Activated CD4-positive, alpha-beta memory T cell treated with anti-CD3 and anti-CD28 coated beads for 36 hours (primary cell): ENCODE data around the gene GSC2. TPM values are rescaled to one million over a fixed set of nuclear protein-coding genes. Genes with fewer than 3 reads are reported as not detected.

Source experiments
- CTCF ChIA-PET: fragments of 350-600 bp; sonication (Branson Sonifier 250); formaldehyde crosslinking; loops from one replicate; lab custom pipeline; 2021; ENCODE audit warnings: antibody characterized with exemption, inconsistent platforms; lab: Charles Lee
- POLR2A ChIA-PET: fragments of 350-600 bp; sonication (Branson Sonifier 250); formaldehyde crosslinking; loops from one replicate; lab custom pipeline; 2021; ENCODE audit warnings: antibody characterized with exemption; lab: Charles Lee
- DNase-seq: peaks from one replicate; pipeline ENCODE4 v3.0.0-alpha.2; 2020
- H3K27ac Mint-ChIP-seq: one replicate; pipeline ENCODE4 v1.8.0; 2021; ENCODE audit warnings: mixed read lengths
- H3K27me3 Mint-ChIP-seq: one replicate; pipeline ENCODE4 v1.8.0; 2021; ENCODE audit warnings: mixed read lengths
- H3K36me3 Mint-ChIP-seq: one replicate; pipeline ENCODE4 v1.8.0; 2021; ENCODE audit warnings: mixed read lengths
- H3K4me1 Mint-ChIP-seq: one replicate; pipeline ENCODE4 v1.8.0; 2021; ENCODE audit warnings: low read depth, mixed read lengths
- H3K4me3 Mint-ChIP-seq: one replicate; pipeline ENCODE4 v1.8.0; 2021; ENCODE audit warnings: mild to moderate bottlenecking, mixed read lengths
- H3K9me3 Mint-ChIP-seq: one replicate; pipeline ENCODE4 v1.8.0; 2021; ENCODE audit warnings: mixed read lengths
- intact Hi-C: fragments of 100-400 bp; cut with micrococcal nuclease; formaldehyde crosslinking; loops from one replicate; pipeline ENCODE4 v1.15.1; 2023
- total RNA-seq, 2 experiments: library from RNA; stranded (reverse); gene quantifications; one replicate each; pipeline ENCODE4 v1.2.3, GENCODE V29; 2021

Gene GSC2
- total RNA-seq, 2 experiments from 2014 or later: not detected

DNA sequence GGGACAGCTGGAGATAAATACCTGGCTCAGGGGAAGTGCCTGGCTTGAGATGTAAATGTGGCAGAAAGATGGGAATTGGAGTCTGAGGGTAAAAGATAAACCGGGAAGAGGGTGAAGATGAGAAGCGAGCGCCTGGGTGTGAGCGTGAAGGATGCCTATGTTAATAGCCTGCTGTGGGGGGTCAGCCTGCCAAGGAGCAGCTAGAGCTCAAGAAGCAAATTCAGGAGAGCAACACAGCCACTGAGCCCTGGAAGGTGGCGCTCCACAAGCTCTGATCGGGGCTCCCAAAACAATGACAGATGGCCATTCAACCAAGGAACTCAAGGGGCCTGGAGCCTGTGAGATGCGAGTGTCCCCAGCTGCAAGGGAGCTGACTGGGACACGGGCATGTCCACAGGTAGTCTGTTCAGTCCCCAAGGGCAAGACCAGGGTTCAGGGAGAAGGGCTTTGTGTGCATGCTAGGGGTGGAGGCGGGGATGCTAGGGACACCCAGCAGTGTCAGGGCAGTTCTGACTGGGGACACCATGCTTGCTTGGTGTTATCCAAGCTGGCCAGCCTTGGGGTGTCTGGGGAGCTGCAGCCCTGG is 2.8 kb downstream of the GSC2 start:
- intact Hi-C loops: no loop called here
- POLR2A ChIA-PET: interaction anchor here (0.8 to 1.4 kb wide), 2 partner anchors 9 to 27 kb away, joined by 3 read pairs; no protein-coding TSS in a partner anchor
- DNase-seq: no peak
- H3K36me3 Mint-ChIP-seq: peaks cover 5% of the 10 kb centered on the region
- H3K4me3 Mint-ChIP-seq: no peak overlapping the region
- no peak overlapping the region for H3K27ac Mint-ChIP-seq
- peaks cover 23% of the 10 kb centered on the region for H3K4me1 Mint-ChIP-seq
- peaks cover 23% of the 10 kb centered on the region for H3K27me3 Mint-ChIP-seq
- H3K9me3 Mint-ChIP-seq: no peaks in the 10 kb centered on the region
- CTCF ChIA-PET: interaction anchor here (4.9 kb wide), 1 partner anchor 31 kb away, joined by 22 read pairs; the partner anchor contains the start of gene SLC25A1

- POLR2A ChIA-PET: interaction anchor here (0.6 kb wide), 1 partner anchor 535 kb away, joined by 3 read pairs; no protein-coding TSS in a partner anchor
- CTCF ChIA-PET: interaction anchor here (4.9 kb wide), 1 partner anchor 32 kb away, joined by 22 read pairs; the partner anchor contains the start of gene SLC25A1
These were observed 3.7 kb downstream of the GSC2 start for GRCh38 chr22:19146215-19146968.

GRCh38 chr22:19143967-19144400 is 6.1 kb downstream of the GSC2 start:
- H3K4me3 Mint-ChIP-seq: peak overlapping the region; percentile 99

More at GRCh38 chr22:19146215-19146968, 3.7 kb downstream of the GSC2 start:
- peaks cover 10% of the 10 kb centered on the region for H3K36me3 Mint-ChIP-seq
- no peak for DNase-seq
- intact Hi-C loops: no loop called here
- no peak overlapping the region for H3K27ac Mint-ChIP-seq
- no peak overlapping the region for H3K4me3 Mint-ChIP-seq
- H3K4me1 Mint-ChIP-seq: peaks cover 23% of the 10 kb centered on the region
- peaks cover 16% of the 10 kb centered on the region for H3K27me3 Mint-ChIP-seq
- H3K9me3 Mint-ChIP-seq: no peaks in the 10 kb centered on the region

DNA sequence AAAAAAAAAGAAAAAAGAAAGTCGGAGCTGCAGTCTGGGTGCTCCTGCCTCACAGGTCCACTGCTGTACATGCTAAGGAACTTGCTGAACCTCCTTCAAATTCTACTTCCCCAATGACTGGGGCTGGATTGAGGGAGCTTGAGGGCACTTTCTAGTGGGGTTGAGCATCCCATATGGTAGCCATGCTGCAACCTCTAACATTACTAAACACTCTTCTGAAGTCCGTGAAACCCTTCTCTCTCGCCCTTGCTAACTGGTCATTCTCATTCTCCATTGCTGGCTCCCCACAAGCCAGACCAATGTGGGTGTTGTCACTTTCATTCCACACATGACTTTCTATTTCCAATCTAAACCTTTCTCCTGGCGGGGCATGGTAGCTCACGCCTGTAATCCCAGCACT is 6.9 kb downstream of the GSC2 start:
- DNase-seq: no peak
- Mint-ChIP-seq H3K27ac (no peak overlapping the region), H3K4me1 (peaks cover 17% of the 10 kb centered on the region), H3K36me3 (peaks cover 24% of the 10 kb centered on the region), H3K4me3 (peak overlapping the region; percentile 99), H3K27me3 (peaks cover under 1% of the 10 kb centered on the region), H3K9me3 (no peaks in the 10 kb centered on the region)
- ChIA-PET CTCF (interaction anchor here (0.8 to 1.9 kb wide), 4 partner anchors 32 to 436 kb away, joined by 3 to 9 read pairs (median 4); no protein-coding TSS in a partner anchor), POLR2A (interaction anchor here (0.7 to 1.7 kb wide), 5 partner anchors 11 to 36 kb away, joined by 3 to 9 read pairs (median 4); partner anchors contain the start of gene SLC25A1)
- intact Hi-C loops: no loop called here

More at GRCh38 chr22:19143967-19144400, 6.1 kb downstream of the GSC2 start:
- peaks cover 21% of the 10 kb centered on the region for H3K36me3 Mint-ChIP-seq
- H3K27ac Mint-ChIP-seq: peak overlapping the region; percentile 91
- POLR2A ChIA-PET: interaction anchor here (0.7 to 1.7 kb wide), 7 partner anchors 10 to 335 kb away, joined by 3 to 9 read pairs (median 3); partner anchors contain the start of genes CDC45, SLC25A1 and UFD1
- H3K4me1 Mint-ChIP-seq: peaks cover 17% of the 10 kb centered on the region
- H3K9me3 Mint-ChIP-seq: no peaks in the 10 kb centered on the region
- intact Hi-C loops: loop anchor here (1.0 to 2.0 kb wide), 4 partner anchors 22 to 486 kb away; partner anchors contain the start of genes CDC45, DGCR2, SLC25A1 and UFD1
- peaks cover 6% of the 10 kb centered on the region for H3K27me3 Mint-ChIP-seq
- CTCF ChIA-PET: interaction anchor here (0.8 to 4.9 kb wide), 17 partner anchors 10 to 586 kb away, joined by 3 to 22 read pairs (median 4); partner anchors contain the start of genes CDC45, DGCR2 and SLC25A1
- peak; percentile 64 for DNase-seq

DNA sequence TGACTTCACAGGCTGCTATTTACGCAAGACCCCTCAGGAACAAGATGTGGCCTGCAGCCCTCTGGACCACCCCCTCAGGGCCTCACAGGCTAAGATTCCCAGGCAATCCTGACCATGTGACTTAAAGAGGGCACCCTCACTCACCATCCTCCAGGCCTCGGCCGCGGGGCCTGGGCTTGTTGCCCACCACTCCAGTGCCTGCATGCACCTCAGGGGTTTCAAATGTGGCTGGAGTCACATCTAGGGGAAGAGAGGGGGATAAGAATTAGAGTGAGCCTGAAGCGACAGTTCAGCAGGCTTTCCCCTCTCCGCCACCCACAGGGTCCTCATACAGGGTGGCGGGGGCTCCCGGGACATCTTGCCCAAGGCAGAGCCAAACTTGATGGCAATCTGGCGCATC is 7.7 kb downstream of the GSC2 start:
- H3K4me1 Mint-ChIP-seq: peaks cover 17% of the 10 kb centered on the region
- no peaks in the 10 kb centered on the region for H3K9me3 Mint-ChIP-seq
- CTCF ChIA-PET: no interaction called here
- H3K27ac Mint-ChIP-seq: no peak overlapping the region
- H3K36me3 Mint-ChIP-seq: peaks cover 24% of the 10 kb centered on the region
- H3K27me3 Mint-ChIP-seq: no peaks in the 10 kb centered on the region
- intact Hi-C loops: no loop called here
- POLR2A ChIA-PET: no interaction called here
- peak overlapping the region; percentile 20 for H3K4me3 Mint-ChIP-seq
- no peak for DNase-seq

DNA sequence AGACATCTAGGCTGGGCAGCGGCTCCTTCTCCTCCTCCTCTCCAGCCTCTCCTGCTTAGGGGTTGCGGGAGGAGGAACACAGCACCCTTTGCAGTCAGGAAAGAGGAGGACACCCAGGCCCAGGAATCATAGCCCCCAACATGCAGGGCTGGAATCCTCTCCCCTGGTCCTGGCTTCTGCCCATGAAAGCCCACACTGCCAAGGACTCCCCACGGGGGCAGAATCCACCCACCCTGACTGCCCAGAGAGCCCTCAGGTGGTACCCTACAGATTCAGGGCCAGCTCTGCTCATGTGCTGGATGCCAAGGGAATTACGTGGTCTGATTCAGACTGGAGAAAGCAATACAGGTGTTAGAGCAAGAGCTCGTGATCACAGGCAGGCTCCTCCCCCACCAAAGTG is 10.1 kb downstream of the GSC2 start:
- Mint-ChIP-seq H3K27ac (no peak overlapping the region), H3K9me3 (no peaks in the 10 kb centered on the region), H3K36me3 (peaks cover 40% of the 10 kb centered on the region), H3K4me1 (peaks cover 17% of the 10 kb centered on the region), H3K4me3 (no peak overlapping the region), H3K27me3 (no peaks in the 10 kb centered on the region)
- ChIA-PET CTCF (no interaction called here), POLR2A (no interaction called here)
- DNase-seq: no peak
- intact Hi-C loops: no loop called here

DNA sequence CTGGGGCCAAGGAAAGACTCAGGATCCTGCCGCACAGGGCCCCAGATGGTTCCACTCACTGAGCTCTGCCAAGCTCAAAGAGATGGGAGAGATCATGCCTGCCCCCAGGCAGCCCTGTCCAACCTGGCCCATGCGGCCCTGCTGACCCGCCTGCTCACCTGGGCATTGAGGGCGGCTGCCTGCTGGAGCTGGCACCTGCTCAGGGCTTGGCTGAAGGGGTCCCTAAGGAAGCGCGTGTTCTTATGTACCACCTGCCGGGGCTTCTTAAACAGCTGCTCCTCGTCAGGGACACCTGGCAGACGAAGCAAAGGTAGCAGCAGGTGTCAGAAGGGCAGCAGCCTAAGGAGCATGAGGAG is 11.1 kb downstream of the GSC2 start:
- intact Hi-C loops: no loop called here
- ChIA-PET POLR2A (no interaction called here), CTCF (interaction anchor here (1.0 kb wide), 1 partner anchor 40 kb away, joined by 3 read pairs; the partner anchor contains the start of gene SLC25A1)
- Mint-ChIP-seq H3K27me3 (no peaks in the 10 kb centered on the region), H3K9me3 (no peaks in the 10 kb centered on the region), H3K36me3 (peaks cover 47% of the 10 kb centered on the region), H3K27ac (no peak overlapping the region), H3K4me3 (no peak overlapping the region), H3K4me1 (peaks cover 10% of the 10 kb centered on the region)
- DNase-seq: no peak

- Mint-ChIP-seq H3K9me3 (no peaks in the 10 kb centered on the region), H3K27ac (no peak overlapping the region), H3K4me3 (no peak overlapping the region), H3K36me3 (peaks cover 45% of the 10 kb centered on the region), H3K27me3 (no peaks in the 10 kb centered on the region), H3K4me1 (peaks cover 5% of the 10 kb centered on the region)
- no peak for DNase-seq
- intact Hi-C loops: no loop called here
- POLR2A ChIA-PET: no interaction called here
- CTCF ChIA-PET: interaction anchor here (1.0 kb wide), 1 partner anchor 40 kb away, joined by 3 read pairs; the partner anchor contains the start of gene SLC25A1
These were observed 11.7 kb downstream of the GSC2 start for GRCh38 chr22:19138217-19139000.

DNA sequence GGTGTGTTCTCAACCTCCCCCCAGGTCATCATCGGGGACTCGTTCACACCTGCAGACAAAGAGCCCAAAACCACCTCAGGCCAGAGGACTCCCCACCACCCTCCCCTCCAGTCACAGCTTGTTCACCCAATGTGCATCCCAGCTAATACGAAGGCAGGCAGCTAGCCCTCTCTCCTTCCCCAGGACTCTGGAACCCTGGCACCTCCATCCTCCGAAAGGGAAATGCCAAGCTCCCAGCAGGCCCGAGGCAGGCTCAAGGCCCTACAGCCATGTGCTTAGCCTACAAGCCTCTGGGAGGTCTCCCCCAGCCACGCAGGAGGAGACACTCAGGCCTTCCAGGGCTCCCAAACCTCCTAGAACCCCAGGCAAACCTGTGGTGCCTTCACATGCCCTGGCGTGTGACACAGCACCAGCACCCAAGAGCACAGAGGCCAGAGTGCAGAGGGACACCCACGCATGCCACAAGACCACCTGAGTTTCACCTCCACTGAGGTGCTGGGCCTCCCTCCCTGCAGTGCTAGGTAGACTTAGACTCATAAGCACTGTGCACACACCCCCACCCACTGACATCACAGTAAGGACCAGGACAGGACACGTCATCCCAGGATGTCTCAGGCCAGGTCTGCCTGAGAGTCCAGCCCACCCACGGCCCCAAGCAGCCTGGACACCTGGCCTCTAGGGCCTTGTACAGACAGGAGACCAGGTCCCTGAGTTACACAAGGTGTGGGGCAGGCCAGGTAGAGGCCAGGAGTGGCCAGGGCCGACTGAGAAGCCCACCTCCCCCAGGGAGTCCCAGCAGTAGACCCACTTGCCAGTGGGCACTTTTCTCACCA is 12.5 kb downstream of the GSC2 start:
- intact Hi-C loops: no loop called here
- no peak overlapping the region for H3K27ac Mint-ChIP-seq
- no peak overlapping the region for H3K4me3 Mint-ChIP-seq
- no peaks in the 10 kb centered on the region for H3K9me3 Mint-ChIP-seq
- DNase-seq: no peak
- H3K4me1 Mint-ChIP-seq: peaks cover under 1% of the 10 kb centered on the region
- CTCF ChIA-PET: no interaction called here
- H3K36me3 Mint-ChIP-seq: peaks cover 45% of the 10 kb centered on the region
- POLR2A ChIA-PET: no interaction called here
- H3K27me3 Mint-ChIP-seq: no peaks in the 10 kb centered on the region

GRCh38 chr22:19136915-19137314 is 13.2 kb downstream of the GSC2 start:
- intact Hi-C loops: no loop called here
- POLR2A ChIA-PET: no interaction called here
- Mint-ChIP-seq H3K27me3 (no peaks in the 10 kb centered on the region), H3K4me3 (no peak overlapping the region), H3K4me1 (no peaks in the 10 kb centered on the region), H3K9me3 (no peaks in the 10 kb centered on the region), H3K27ac (no peak overlapping the region), H3K36me3 (peaks cover 41% of the 10 kb centered on the region)
- CTCF ChIA-PET: no interaction called here
- DNase-seq: no peak

DNA sequence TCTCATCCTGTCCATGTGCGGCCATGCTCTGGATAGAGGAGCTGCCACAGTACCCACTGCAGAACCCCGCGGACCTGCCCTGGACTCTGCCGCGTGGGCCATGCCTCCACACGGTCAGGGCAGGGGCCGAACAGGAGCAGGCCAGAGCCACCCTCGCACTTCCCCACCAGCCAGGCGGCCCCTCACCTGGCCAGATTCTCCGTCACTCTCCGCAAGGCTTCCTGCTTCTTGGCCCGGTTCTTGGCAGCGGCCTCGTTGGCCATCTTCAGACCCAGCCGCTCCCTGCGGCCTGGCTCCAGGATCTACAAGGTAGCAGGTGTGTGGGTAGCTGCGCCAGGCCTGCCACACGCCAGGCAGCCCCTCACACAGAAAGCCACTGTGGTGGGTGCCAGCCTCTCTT is 15.2 kb downstream of the GSC2 start:
- Mint-ChIP-seq H3K9me3 (no peaks in the 10 kb centered on the region), H3K27me3 (no peaks in the 10 kb centered on the region), H3K4me1 (no peaks in the 10 kb centered on the region), H3K27ac (no peak overlapping the region), H3K36me3 (peaks cover 35% of the 10 kb centered on the region), H3K4me3 (no peak overlapping the region)
- DNase-seq: no peak
- ChIA-PET CTCF (no interaction called here), POLR2A (no interaction called here)
- intact Hi-C loops: no loop called here
